AG04449 (cell line): ENCODE data around the gene PLK2.

Experiments
- CTCF ChIA-PET: fragments of 350-600 bp; formaldehyde crosslinking; extraction: SDS; loops from one replicate; lab custom pipeline; 2021; ENCODE audit warnings: antibody characterized with exemption; lab: Yijun Ruan, JAX
- POLR2A ChIA-PET: fragments of 400-600, 350-600 bp; formaldehyde crosslinking; extraction: SDS; loops from one replicate; lab custom pipeline; 2020; ENCODE audit warnings: antibody characterized with exemption, inconsistent platforms; lab: Yijun Ruan, JAX
- DNase-seq: peaks from one replicate; pipeline ENCODE4 v3.0.0-alpha.2; 2010; ENCODE audit warnings: low read depth, low spot score
- H3K4me3 ChIP-seq: 2 replicates; pipeline ENCODE4 v1.5.1; 2011; ENCODE audit warnings: low read depth, mild to moderate bottlenecking, control low read depth, low read length
- TF ChIP-seq, protein P1 (sequence below): IDR thresholded peaks from one replicate; pipeline ENCODE4 v1.5.1; 2011; ENCODE audit warnings: mild to moderate bottlenecking, moderate library complexity, low read length, control low read depth, inconsistent platforms; ENCODE audit not compliant: insufficient read depth; ENCODE audit errors: missing control alignments

PLK2 gene

DNA sequence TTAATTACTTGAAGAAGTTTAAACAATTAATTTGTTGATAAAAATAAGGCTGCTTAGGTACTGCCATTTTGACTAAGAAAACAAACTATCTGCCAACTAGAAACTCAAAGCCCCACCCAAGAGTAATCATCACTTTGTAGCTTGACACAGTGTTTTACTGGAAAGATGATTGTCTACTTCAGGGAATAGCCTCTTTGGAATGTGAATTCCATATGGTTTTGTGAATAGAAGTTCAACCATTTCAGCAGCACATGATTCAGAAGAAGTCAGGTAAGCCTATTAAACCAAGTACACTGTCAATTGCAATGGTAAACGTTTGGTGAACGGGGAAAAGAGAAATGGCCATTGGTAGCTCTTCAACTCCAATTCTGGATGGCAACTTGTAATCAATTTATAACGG is 55.2 kb downstream of the PLK2 start:
- no peak for DNase-seq
- H3K4me3 ChIP-seq, result no peak overlapping the region
- TF ChIP-seq, protein P1, sequence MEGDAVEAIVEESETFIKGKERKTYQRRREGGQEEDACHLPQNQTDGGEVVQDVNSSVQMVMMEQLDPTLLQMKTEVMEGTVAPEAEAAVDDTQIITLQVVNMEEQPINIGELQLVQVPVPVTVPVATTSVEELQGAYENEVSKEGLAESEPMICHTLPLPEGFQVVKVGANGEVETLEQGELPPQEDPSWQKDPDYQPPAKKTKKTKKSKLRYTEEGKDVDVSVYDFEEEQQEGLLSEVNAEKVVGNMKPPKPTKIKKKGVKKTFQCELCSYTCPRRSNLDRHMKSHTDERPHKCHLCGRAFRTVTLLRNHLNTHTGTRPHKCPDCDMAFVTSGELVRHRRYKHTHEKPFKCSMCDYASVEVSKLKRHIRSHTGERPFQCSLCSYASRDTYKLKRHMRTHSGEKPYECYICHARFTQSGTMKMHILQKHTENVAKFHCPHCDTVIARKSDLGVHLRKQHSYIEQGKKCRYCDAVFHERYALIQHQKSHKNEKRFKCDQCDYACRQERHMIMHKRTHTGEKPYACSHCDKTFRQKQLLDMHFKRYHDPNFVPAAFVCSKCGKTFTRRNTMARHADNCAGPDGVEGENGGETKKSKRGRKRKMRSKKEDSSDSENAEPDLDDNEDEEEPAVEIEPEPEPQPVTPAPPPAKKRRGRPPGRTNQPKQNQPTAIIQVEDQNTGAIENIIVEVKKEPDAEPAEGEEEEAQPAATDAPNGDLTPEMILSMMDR, result no peak
- POLR2A ChIA-PET, result no interaction called here
- CTCF ChIA-PET, result interaction anchor here (1.1 kb wide), 1 partner anchor 625 kb away, joined by 4 read pairs; no protein-coding TSS in a partner anchor
